ENCODE measurements around the gene CES2.
"Not testable (repeated sequence)": the region's sequence is repeated elsewhere in the genome, so short reads cannot be mapped to it uniquely, and the experiment has no call there.

Gene CES2

GRCh38 chr16:66919569-66920298 is 15.6 kb upstream of the CES2 start:
- DNase-seq, result no peak

- DNase-seq, result no peak
Observed at GRCh38 chr16:66920299-66920590, 15.1 kb upstream of the CES2 start.

- no peak for DNase-seq
Observed at GRCh38 chr16:66920924-66921680, 14.2 kb upstream of the CES2 start.

- no peak for DNase-seq
Observed at GRCh38 chr16:66921729-66922450, 13.4 kb upstream of the CES2 start.

- peak; percentile 28 for DNase-seq
Observed at GRCh38 chr16:66923247-66923731, 12.0 kb upstream of the CES2 start.

- DNase-seq, result no peak
Observed at GRCh38 chr16:66923866-66924265, 11.4 kb upstream of the CES2 start.

GRCh38 chr16:66924527-66925321 is 10.6 kb upstream of the CES2 start:
- no peak for DNase-seq

- no peak for DNase-seq
Observed at GRCh38 chr16:66925322-66925840, 9.9 kb upstream of the CES2 start, which contains the start of gene RRAD. Gene RRAD (minus strand): TSS chr16:66925535. CDS start chr16:66925179, 356 bp downstream.

GRCh38 chr16:66926171-66926947 is 9.0 kb upstream of the CES2 start:
- DNase-seq, result no peak

- DNase-seq, result no peak
Observed at GRCh38 chr16:66926961-66927436, 8.3 kb upstream of the CES2 start.

- no peak for DNase-seq
Observed at GRCh38 chr16:66927918-66928649, 7.2 kb upstream of the CES2 start.

GRCh38 chr16:66928702-66929388 is 6.5 kb upstream of the CES2 start:
- no peak for DNase-seq

- DNase-seq, result no peak
Observed at GRCh38 chr16:66930189-66930588, 5.1 kb upstream of the CES2 start.

- no peak for DNase-seq
Observed at GRCh38 chr16:66931665-66932064, 3.7 kb upstream of the CES2 start.

- no peak for DNase-seq
Observed at GRCh38 chr16:66932076-66932475, 3.2 kb upstream of the CES2 start.

GRCh38 chr16:66933776-66934137 is 1.6 kb upstream of the CES2 start:
- DNase-seq, result no peak

GRCh38 chr16:66934138-66934838 is 1.0 kb upstream of the CES2 start, which contains the start of gene CIAO2B:
Gene CIAO2B (minus strand): TSS chr16:66934402. CDS start chr16:66934364, 38 bp downstream.
- peak; percentile 37 for DNase-seq

GRCh38 chr16:66934839-66935313 is 440 bp upstream of the CES2 start:
- not testable (repeated sequence) for DNase-seq

GRCh38 chr16:66936462-66936861 is 1.1 kb downstream of the CES2 start:
- DNase-seq, result no peak

Measured in NCI-H1105 treated with DMSO at 0.1 percent for 48 hours (cell line).